K562 (cell line): Measurements from ENCODE around the gene SH3TC2. TPM values are rescaled to one million over a fixed set of nuclear protein-coding genes. Genes with fewer than 3 reads are reported as not detected.

Source experiments
- ATAC-seq: fragments of 200-7000 bp; cut with Tn5 transposase; 3 replicates; pipeline ENCODE4 v1.9.1; 2020; ENCODE audit warnings: moderate library complexity
- BruUV-seq: library from RNA; stranded (reverse); fragments of 400-500 nt; replicated peaks from 2 replicates; lab custom pipeline; 2021; lab: Mats Ljungman, UMichigan
- CTCF ChIA-PET: fragments of 300-600 bp; formaldehyde crosslinking; extraction: SDS; loops from one replicate; lab custom pipeline; 2021; ENCODE audit warnings: low intra/inter-chr PET ratio; lab: Yijun Ruan, JAX
- POLR2A ChIA-PET: fragments of 300-600, 350-650 bp; sonication (Branson Sonifier 250); formaldehyde crosslinking; extraction: SDS; loops from one replicate; lab custom pipeline; 2021; ENCODE audit warnings: antibody characterized with exemption, inconsistent platforms; lab: Yijun Ruan, JAX
- DNase-seq, 4 experiments: peaks; one replicate each; pipeline versions ENCODE4 v3.0.0 to v3.0.0-alpha.2; 2011 to 2018; ENCODE audit warnings: low spot score in 3 of 4, mixed read lengths in 3 of 4; ENCODE audit errors: extremely low read depth in 1 of 4
- FAIRE-seq: peaks from 2 replicates; lab custom pipeline; 2011; peaks lifted over from hg19 to GRCh38; lab: Jason Lieb, UNC
- H2AFZ ChIP-seq: 2 replicates; pipeline ENCODE4 v1.6.0; 2011; ENCODE audit warnings: low read depth, low read length, control low read depth, inconsistent platforms
- H3K27ac ChIP-seq: fragments of 200-600 bp; 3 replicates; pipeline ENCODE4 v1.8.0; 2011; ENCODE audit warnings: low read depth, mild to moderate bottlenecking, control low read depth, inconsistent platforms, low read length, moderate library complexity, mixed read lengths; ENCODE audit errors: extremely low read depth
- H3K27me3 ChIP-seq, 2 experiments: fragments of 300-600 bp in 1 of 2; 2 replicates in 1 of 2; 3 replicates in 1 of 2; pipeline versions ENCODE4 v1.6.0 to v1.8.0; 2011; ENCODE audit warnings: inconsistent platforms in 2 of 2, low read length in 2 of 2, mild to moderate bottlenecking in 1 of 2, mixed read lengths in 1 of 2, moderate library complexity in 1 of 2; ENCODE audit not compliant: control insufficient read depth in 2 of 2, insufficient read depth in 2 of 2
- H3K36me3 ChIP-seq: fragments of 300-600 bp; 3 replicates; pipeline ENCODE4 v1.8.0; 2011; ENCODE audit warnings: mild to moderate bottlenecking, low read length, inconsistent platforms; ENCODE audit not compliant: control insufficient read depth, insufficient read depth
- H3K4me1 ChIP-seq, 2 experiments: fragments of 200-600 bp in 1 of 2; replicated peaks in 1 of 2; 2 replicates in 1 of 2; 3 replicates in 1 of 2; pipeline versions ENCODE4 v1.5.1 to v1.8.0; 2011; ENCODE audit warnings: inconsistent platforms in 2 of 2, low read length in 2 of 2, mild to moderate bottlenecking in 1 of 2, mixed read lengths in 1 of 2, moderate library complexity in 1 of 2; ENCODE audit not compliant: control insufficient read depth in 2 of 2, insufficient read depth in 2 of 2
- H3K4me2 ChIP-seq: 2 replicates; pipeline ENCODE4 v1.6.1; 2011; ENCODE audit warnings: low read length, control low read depth, inconsistent platforms, mixed read lengths; ENCODE audit not compliant: insufficient read depth
- H3K4me3 ChIP-seq: fragments of 200-600 bp; sonication (generic), shearing (Covaris generic); 2 replicates; pipeline ENCODE4 v1.5.1; 2016; ENCODE audit warnings: control low read depth, inconsistent platforms
- H3K79me2 ChIP-seq: fragments of 200-600 bp; 3 replicates; pipeline ENCODE4 v1.8.0; 2011; ENCODE audit warnings: low read length, inconsistent platforms; ENCODE audit not compliant: control insufficient read depth, insufficient read depth
- H3K9ac ChIP-seq, 2 experiments: 2 replicates each; pipeline versions ENCODE4 v1.6.0 to v1.6.1; 2011; ENCODE audit warnings: low read depth in 2 of 2, low read length in 2 of 2, control low read depth in 1 of 2, inconsistent platforms in 1 of 2, mild to moderate bottlenecking in 1 of 2, mixed read lengths in 1 of 2; ENCODE audit not compliant: insufficient read depth in 1 of 2
- H3K9me1 ChIP-seq: one replicate; pipeline ENCODE4 v1.6.0; 2011; ENCODE audit warnings: inconsistent platforms, mild to moderate bottlenecking, low read length, moderate library complexity; ENCODE audit not compliant: control insufficient read depth, insufficient read depth
- H3K9me3 ChIP-seq: replicated peaks from 2 replicates; pipeline ENCODE4 v1.5.1; 2011; ENCODE audit warnings: low read depth, low read length, inconsistent platforms; ENCODE audit not compliant: control insufficient read depth, insufficient read depth
- H4K20me1 ChIP-seq: replicated peaks from 2 replicates; pipeline ENCODE4 v1.6.1; 2011; ENCODE audit warnings: low read length, inconsistent platforms, mixed read lengths; ENCODE audit not compliant: control insufficient read depth, insufficient read depth
- ASH1L ChIP-seq: fragments of 450-650 bp; IDR thresholded peaks from 2 replicates; pipeline ENCODE4 v1.6.1; 2018; ENCODE audit warnings: borderline replicate concordance, mild to moderate bottlenecking, low read depth; ENCODE audit not compliant: partially characterized antibody
- BHLHE40 ChIP-seq: IDR thresholded peaks from 2 replicates; pipeline ENCODE4 v1.6.1; 2011; ENCODE audit warnings: low read length, improper control_type of control experiment
- BMI1 ChIP-seq: fragments of 150-350 bp; IDR thresholded peaks from 2 replicates; pipeline ENCODE4 v1.6.1; 2014; ENCODE audit warnings: low read length
- EP300 ChIP-seq: IDR thresholded peaks from 2 replicates; pipeline ENCODE4 v1.6.1; 2012; ENCODE audit warnings: low read length, improper control_type of control experiment
- PML ChIP-seq: IDR thresholded peaks from 2 replicates; pipeline ENCODE4 v1.6.1; 2012; ENCODE audit warnings: low read length, inconsistent platforms
- PTBP1 ChIP-seq: fragments of 200-400 bp; formaldehyde crosslinking; IDR thresholded peaks from 2 replicates; pipeline ENCODE4 v1.6.1; 2017; ENCODE audit warnings: low read depth, low read length
- RBFOX2 ChIP-seq: fragments of 200-400 bp; formaldehyde crosslinking; IDR thresholded peaks from 2 replicates; pipeline ENCODE4 v1.6.1; 2017; ENCODE audit warnings: low read depth, mild to moderate bottlenecking, low read length, moderate library complexity
- SIX5 ChIP-seq, 2 experiments: IDR thresholded peaks; 2 replicates each; pipeline ENCODE4 v1.6.1; 2011; ENCODE audit warnings: low read length in 2 of 2, borderline replicate concordance in 1 of 2, low read depth in 1 of 2, mild to moderate bottlenecking in 1 of 2, moderate library complexity in 1 of 2; ENCODE audit not compliant: insufficient read depth in 1 of 2
- SNIP1 ChIP-seq: fragments of 450-650 bp; IDR thresholded peaks from 2 replicates; pipeline ENCODE4 v1.7.1; 2017; ENCODE audit warnings: low read depth, mild to moderate bottlenecking
- SREBF2 ChIP-seq: sonication (generic); formaldehyde crosslinking; IDR thresholded peaks from 2 replicates; pipeline ENCODE4 v1.4.0; 2020; ENCODE audit warnings: mild to moderate bottlenecking, missing genetic modification reagents
- SRSF7 ChIP-seq: fragments of 200-400 bp; formaldehyde crosslinking; optimal IDR thresholded peaks from 2 replicates; pipeline ENCODE3; 2017; ENCODE audit warnings: mild to moderate bottlenecking, low read depth, low read length
- SUPT5H ChIP-seq: fragments of 450-650 bp; IDR thresholded peaks from 2 replicates; pipeline ENCODE4 v1.6.1; 2016
- TARDBP ChIP-seq: fragments of 450-650 bp; IDR thresholded peaks from 2 replicates; pipeline ENCODE4 v1.6.1; 2016
- ZSCAN32 ChIP-seq: fragments of 450-650 bp; formaldehyde crosslinking; IDR thresholded peaks from 2 replicates; pipeline ENCODE4 v1.4.0; 2020; ENCODE audit warnings: mild to moderate bottlenecking, moderate library complexity
- WGBS: fragments of 100-300 bp; shearing (Covaris generic); methylation state at CpG from one replicate; pipeline ENCODE4 v1.1.6; 2016; ENCODE audit warnings: low coverage, mixed read lengths; ENCODE audit not compliant: insufficient coverage; ENCODE audit errors: missing lambda C conversion rate; 5-methylcytosine and 5-hydroxymethylcytosine counted together
- in situ Hi-C: fragments of 300-500 bp; cut with MboI; formaldehyde crosslinking; loops from 4 replicates; pipeline ENCODE4 v1.15.0; 2018; ENCODE audit warnings: inconsistent platforms, mixed read lengths
- intact Hi-C: fragments of 100-400 bp; cut with micrococcal nuclease; formaldehyde crosslinking; loops from 2 replicates; pipeline ENCODE4 v1.14.2; 2022
- polyA plus RNA-seq, 8 experiments: library from polyadenylated mRNA; depleted of rRNA in 4 of 8; stranded (reverse) in 5 of 8; unstranded in 3 of 8; fragments of >200 nt; fragmentation: Nextera tagmentation in 2 of 8; fragmentation: Illumina TruSeq in 1 of 8; extraction: Ambion mirVana in 2 of 8; extraction: Trizol in 1 of 8; gene quantifications; 2 replicates each; pipeline versions ENCODE4 v1.2.1 to v1.2.3, GENCODE V29; 2011 to 2014; ENCODE audit warnings: inconsistent platforms in 1 of 8, missing spikeins in 1 of 8
- total RNA-seq, 7 experiments: library from RNA; depleted of rRNA in 6 of 7; stranded (reverse); fragments of >200 nt in 6 of 7; fragmentation: Illumina TruSeq in 2 of 7; extraction: Trizol in 2 of 7; gene quantifications; 2 replicates each; pipeline versions ENCODE4 v1.2.1 to v1.2.3, GENCODE V29; 2011 to 2021; ENCODE audit warnings: low replicate concordance in 1 of 7
- TF ChIP-seq, protein P1 (sequence below), 2 experiments: fragments of 450-650 bp; conservative IDR thresholded peaks; 2 replicates each; pipeline ENCODE4 v1.6.1; 2017; ENCODE audit warnings: mild to moderate bottlenecking in 2 of 2, moderate library complexity in 2 of 2
- TF ChIP-seq, protein P2 (sequence below): IDR thresholded peaks from 2 replicates; pipeline ENCODE4 v1.6.1; 2014; ENCODE audit warnings: antibody characterized with exemption

Gene SH3TC2
- total and polyA plus RNA-seq, 9 of the 15 experiments (the other 6 are each of a cell fraction or from before 2014, with no cell fraction given): 0.03 to 0.80 (median 0.55) TPM; not detected in 1

DNA sequence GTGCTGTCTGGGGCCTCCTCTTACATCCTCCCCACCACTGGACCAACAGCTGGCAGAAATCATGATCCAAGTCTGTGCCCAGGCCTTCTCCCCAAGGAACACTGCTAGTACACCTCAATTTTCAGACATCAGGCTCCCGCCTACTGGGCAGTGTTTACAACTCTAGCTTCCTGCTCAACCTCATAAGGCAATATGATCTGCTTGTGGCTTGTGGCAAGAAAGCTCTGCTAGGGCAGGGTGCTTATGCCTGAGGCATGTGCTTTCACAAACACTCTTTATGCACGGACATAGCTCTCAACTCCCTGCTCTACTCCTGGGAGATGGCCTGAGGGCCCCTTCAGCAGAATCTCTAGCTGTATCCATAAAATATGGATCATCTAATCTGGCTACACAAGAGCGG, 32.5 kb downstream of the SH3TC2 start:
- ChIA-PET POLR2A (interaction anchor here (2.1 kb wide), 1 partner anchor 10 kb away, joined by 6 read pairs; no protein-coding TSS in a partner anchor), CTCF (no interaction called here)
- 9% methylated on average over 3 of the region's 3 CpGs for WGBS
- no peak for DNase-seq
- Histone ChIP-seq H4K20me1 (no peaks in the 10 kb centered on the region), H3K9me1 (no peaks in the 10 kb centered on the region), H3K79me2 (no peaks in the 10 kb centered on the region), H3K4me1 (no peaks in the 10 kb centered on the region), H3K36me3 (no peaks in the 10 kb centered on the region), H3K9me3 (no peaks in the 10 kb centered on the region), H3K4me2 (no peak overlapping the region), H3K27me3 (peaks cover 0 to 14% of the 10 kb centered on the region in 2 experiments; a peak in 2 of 5 replicates), H3K9ac (no peak overlapping the region), H2AFZ (no peak overlapping the region)
- BruUV-seq: no TSS peak
- FAIRE-seq: no peak
- ATAC-seq: no peak
- intact Hi-C loops: loop anchor here (10.0 kb wide), 1 partner anchor 1086 kb away; no protein-coding TSS in a partner anchor
- no peak for TF ChIP-seq SUPT5H
- TF ChIP-seq BHLHE40: no peak
- TF ChIP-seq RBFOX2: no peak
- TF ChIP-seq SREBF2 (CRISPR knock-in tag): no peak
- no peak for TF ChIP-seq ASH1L
- TF ChIP-seq EP300: no peak
- TF ChIP-seq, protein P1, sequence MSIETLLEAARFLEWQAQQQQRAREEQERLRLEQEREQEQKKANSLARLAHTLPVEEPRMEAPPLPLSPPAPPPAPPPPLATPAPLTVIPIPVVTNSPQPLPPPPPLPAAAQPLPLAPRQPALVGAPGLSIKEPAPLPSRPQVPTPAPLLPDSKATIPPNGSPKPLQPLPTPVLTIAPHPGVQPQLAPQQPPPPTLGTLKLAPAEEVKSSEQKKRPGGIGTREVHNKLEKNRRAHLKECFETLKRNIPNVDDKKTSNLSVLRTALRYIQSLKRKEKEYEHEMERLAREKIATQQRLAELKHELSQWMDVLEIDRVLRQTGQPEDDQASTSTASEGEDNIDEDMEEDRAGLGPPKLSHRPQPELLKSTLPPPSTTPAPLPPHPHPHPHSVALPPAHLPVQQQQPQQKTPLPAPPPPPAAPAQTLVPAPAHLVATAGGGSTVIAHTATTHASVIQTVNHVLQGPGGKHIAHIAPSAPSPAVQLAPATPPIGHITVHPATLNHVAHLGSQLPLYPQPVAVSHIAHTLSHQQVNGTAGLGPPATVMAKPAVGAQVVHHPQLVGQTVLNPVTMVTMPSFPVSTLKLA (conservative IDR thresholded peaks at IDR 0.05): no peak
- TF ChIP-seq, protein P2, sequence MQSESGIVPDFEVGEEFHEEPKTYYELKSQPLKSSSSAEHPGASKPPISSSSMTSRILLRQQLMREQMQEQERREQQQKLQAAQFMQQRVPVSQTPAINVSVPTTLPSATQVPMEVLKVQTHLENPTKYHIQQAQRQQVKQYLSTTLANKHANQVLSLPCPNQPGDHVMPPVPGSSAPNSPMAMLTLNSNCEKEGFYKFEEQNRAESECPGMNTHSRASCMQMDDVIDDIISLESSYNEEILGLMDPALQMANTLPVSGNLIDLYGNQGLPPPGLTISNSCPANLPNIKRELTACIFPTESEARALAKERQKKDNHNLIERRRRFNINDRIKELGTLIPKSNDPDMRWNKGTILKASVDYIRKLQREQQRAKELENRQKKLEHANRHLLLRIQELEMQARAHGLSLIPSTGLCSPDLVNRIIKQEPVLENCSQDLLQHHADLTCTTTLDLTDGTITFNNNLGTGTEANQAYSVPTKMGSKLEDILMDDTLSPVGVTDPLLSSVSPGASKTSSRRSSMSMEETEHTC: no peak
- TF ChIP-seq PML: no peak
- TF ChIP-seq PTBP1: no peak
- no peak for TF ChIP-seq ZSCAN32 (CRISPR knock-in tag)
- no peak for TF ChIP-seq SNIP1
- no peak for TF ChIP-seq SIX5 (IDR thresholded peaks at IDR 0.05; ENCODE audit: borderline replicate concordance in 1 of 2, insufficient read depth in 1 of 2, low read depth in 1 of 2, low read length in 2 of 2)
- no peak for TF ChIP-seq SRSF7
- no peak for TF ChIP-seq BMI1
- no peak for TF ChIP-seq TARDBP
- TF ChIP-seq, all 486 proteins: peak for 0
- in situ Hi-C loops: loop anchor here (10.0 to 25.0 kb wide), 3 partner anchors 296 to 843 kb away; no protein-coding TSS in a partner anchor
- H3K4me3 ChIP-seq: no peak overlapping the region
- no peak overlapping the region for H3K27ac ChIP-seq
